A549 (cell line): ENCODE data around the gene C17orf113. TPM values are rescaled to one million over a fixed set of nuclear protein-coding genes. Genes with fewer than 3 reads are reported as not detected.
"Not testable (repeated sequence)": the region's sequence is repeated elsewhere in the genome, so short reads cannot be mapped to it uniquely, and the experiment has no call there.

Experiments used
- ATAC-seq, 2 experiments: fragments of 200-7000 bp in 1 of 2; fragments of >200 bp in 1 of 2; cut with Nextera tagmentation in 1 of 2; cut with Tn5 transposase in 1 of 2; 3 replicates each; pipeline versions ENCODE4 v1.8.0 to v1.9.1; 2018 to 2020; ENCODE audit warnings: mild to moderate bottlenecking in 1 of 2, moderate library complexity in 1 of 2
- CTCF ChIA-PET: fragments of 300-600 bp; sonication (Branson Sonifier 250); formaldehyde crosslinking; extraction: SDS; loops from one replicate; lab custom pipeline; 2021; ENCODE audit warnings: antibody characterized with exemption, inconsistent platforms; lab: Yijun Ruan, JAX
- POLR2A ChIA-PET: fragments of 350-600 bp; formaldehyde crosslinking; extraction: SDS; loops from one replicate; lab custom pipeline; 2021; ENCODE audit warnings: antibody characterized with exemption, inconsistent platforms; lab: Yijun Ruan, JAX
- DNase-seq, 2 experiments: peaks; one replicate each; pipeline versions ENCODE4 v3.0.0 to v3.0.0-alpha.2; 2011 to 2016; ENCODE audit warnings: low read depth in 1 of 2, low spot score in 1 of 2
- FAIRE-seq: peaks from 2 replicates; lab custom pipeline; 2011; peaks lifted over from hg19 to GRCh38; lab: Jason Lieb, UNC
- H3K27ac ChIP-seq, 2 experiments: fragments of >200 bp; sonication (Bioruptor Twin); formaldehyde crosslinking; 3 replicates each; pipeline ENCODE4 v1.5.1; 2016 to 2017
- H3K4me1 ChIP-seq: fragments of >200 bp; sonication (Bioruptor Twin); formaldehyde crosslinking; 3 replicates; pipeline ENCODE4 v1.6.1; 2016
- H3K4me2 ChIP-seq: fragments of >200 bp; sonication (Bioruptor Twin); formaldehyde crosslinking; 3 replicates; pipeline ENCODE4 v1.6.1; 2016
- H3K4me3 ChIP-seq: fragments of >200 bp; sonication (Bioruptor Twin); formaldehyde crosslinking; 3 replicates; pipeline ENCODE4 v1.5.1; 2016
- H3K9me3 ChIP-seq: fragments of >200 bp; sonication (Bioruptor Twin); formaldehyde crosslinking; 3 replicates; pipeline ENCODE4 v1.6.1; 2016
- CEBPB ChIP-seq, 2 experiments: fragments of >200 bp in 1 of 2; sonication (Bioruptor Twin) in 1 of 2; formaldehyde crosslinking in 1 of 2; IDR thresholded peaks; 2 replicates each; pipeline ENCODE4 v1.6.1; 2012 to 2016
- FOSL2 ChIP-seq, 2 experiments: fragments of 450-650 bp in 1 of 2; fragments of >200 bp in 1 of 2; sonication (Bioruptor Twin) in 1 of 2; formaldehyde crosslinking; IDR thresholded peaks; 2 replicates each; pipeline versions ENCODE4 v1.5.0 to v1.6.1; 2016 to 2020; ENCODE audit warnings: mild to moderate bottlenecking in 1 of 2, moderate library complexity in 1 of 2
- HOXB13 ChIP-seq: fragments of 250-450 bp; sonication (Bioruptor Pico); IDR thresholded peaks from 2 replicates; pipeline ENCODE4 v1.5.0; 2020; ENCODE audit warnings: low read depth, mild to moderate bottlenecking, moderate library complexity
- HOXB5 ChIP-seq: fragments of 250-450 bp; sonication (Bioruptor Pico); IDR thresholded peaks from 2 replicates; pipeline ENCODE4 v1.5.0; 2020; ENCODE audit warnings: mild to moderate bottlenecking, moderate library complexity
- KDM1A ChIP-seq: fragments of 200-600 bp; sonication (generic); IDR thresholded peaks from 2 replicates; pipeline ENCODE4 v1.6.1; 2016; ENCODE audit warnings: low read depth, mild to moderate bottlenecking
- MAFK ChIP-seq: fragments of 450-650 bp; IDR thresholded peaks from 2 replicates; pipeline ENCODE4 v1.6.1; 2014; ENCODE audit not compliant: partially characterized antibody
- RAD21 ChIP-seq, 2 experiments: fragments of >200 bp in 1 of 2; sonication (Bioruptor Twin) in 1 of 2; formaldehyde crosslinking in 1 of 2; IDR thresholded peaks in 1 of 2; conservative IDR thresholded peaks in 1 of 2; 2 replicates in 1 of 2; 3 replicates in 1 of 2; pipeline ENCODE4 v1.6.1; 2012 to 2018; ENCODE audit warnings: inconsistent platforms in 1 of 2
- RNF2 ChIP-seq: fragments of 200-600 bp; sonication (generic); IDR thresholded peaks from 2 replicates; pipeline ENCODE4 v1.6.1; 2016; ENCODE audit warnings: low read depth, mild to moderate bottlenecking, antibody characterized with exemption, moderate library complexity, borderline replicate concordance
- SMC3 ChIP-seq: fragments of >200 bp; sonication (Bioruptor Twin); formaldehyde crosslinking; IDR thresholded peaks from 3 replicates; pipeline ENCODE4 v1.6.1; 2018; ENCODE audit warnings: inconsistent platforms
- ZFP36 ChIP-seq: fragments of 450-650 bp; IDR thresholded peaks from 2 replicates; pipeline ENCODE4 v1.6.1; 2014; ENCODE audit warnings: borderline replicate concordance; ENCODE audit not compliant: partially characterized antibody
- WGBS: methylation state at CpG from one replicate; pipeline ENCODE4 v1.1.6; 2017; ENCODE audit errors: missing lambda C conversion rate; 5-methylcytosine and 5-hydroxymethylcytosine counted together
- polyA plus RNA-seq, 4 experiments: library from polyadenylated mRNA; depleted of rRNA in 3 of 4; stranded (reverse); fragments of >200 nt; fragmentation: RNase III in 1 of 4; extraction: RNeasy Plus Mini Kit Qiagen cat#74134 plus additional on column Dnase treatment in 1 of 4; gene quantifications; 2 replicates in 3 of 4; 3 replicates in 1 of 4; pipeline ENCODE4 v1.2.3, GENCODE V29; 2011 to 2017
- TF ChIP-seq, protein P1 (sequence below): fragments of 150-350 bp; IDR thresholded peaks from 2 replicates; pipeline ENCODE4 v1.6.1; 2014; ENCODE audit warnings: low read depth, mild to moderate bottlenecking, low read length
- TF ChIP-seq, protein P2 (sequence below): fragments of >200 bp; sonication (Bioruptor Twin); formaldehyde crosslinking; IDR thresholded peaks from 2 replicates; pipeline ENCODE4 v1.6.1; 2016
- TF ChIP-seq, protein P3 (sequence below): fragments of >200 bp; sonication (Bioruptor Twin); formaldehyde crosslinking; IDR thresholded peaks from 3 replicates; pipeline ENCODE4 v1.5.1; 2016
- TF ChIP-seq, protein P4 (sequence below): fragments of 200-600 bp; sonication (generic); IDR thresholded peaks from 2 replicates; pipeline ENCODE4 v1.6.1; 2016; ENCODE audit warnings: antibody characterized with exemption, mild to moderate bottlenecking, moderate library complexity

Gene C17orf113
- polyA plus RNA-seq, 2 of the 4 experiments (the other 2 are of a cell fraction): 0.67 to 1.0 TPM

DNA sequence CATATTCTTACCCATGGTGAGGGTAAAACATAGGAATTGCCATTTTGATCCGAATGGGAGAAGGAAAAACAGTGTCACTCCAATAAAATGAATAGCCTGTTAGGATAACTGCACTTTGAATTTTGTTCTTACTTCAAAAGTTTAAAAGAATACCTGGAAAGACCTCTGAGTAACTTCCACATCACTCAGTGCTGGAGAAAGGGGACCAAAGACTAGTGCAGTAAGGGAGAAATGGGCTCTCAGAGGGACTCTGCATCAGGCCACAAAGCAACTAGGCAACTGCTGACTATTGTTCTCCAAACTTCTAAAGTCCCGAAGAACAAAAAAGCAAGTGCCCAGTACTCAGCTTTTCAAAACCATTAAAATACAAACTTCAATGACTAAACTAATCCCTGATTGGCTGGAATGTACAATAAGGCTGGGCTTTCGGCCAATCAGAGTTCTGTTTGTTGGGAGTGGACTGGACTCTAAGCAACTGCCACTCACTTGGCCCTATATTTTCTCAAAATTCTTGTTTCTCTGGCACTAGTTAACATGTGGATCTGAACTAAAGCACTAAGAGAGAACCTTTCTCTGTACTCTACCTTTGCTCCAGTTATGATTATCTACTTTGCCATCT is 39.4 kb downstream of the C17orf113 start (continued):
- TF ChIP-seq, protein P1, sequence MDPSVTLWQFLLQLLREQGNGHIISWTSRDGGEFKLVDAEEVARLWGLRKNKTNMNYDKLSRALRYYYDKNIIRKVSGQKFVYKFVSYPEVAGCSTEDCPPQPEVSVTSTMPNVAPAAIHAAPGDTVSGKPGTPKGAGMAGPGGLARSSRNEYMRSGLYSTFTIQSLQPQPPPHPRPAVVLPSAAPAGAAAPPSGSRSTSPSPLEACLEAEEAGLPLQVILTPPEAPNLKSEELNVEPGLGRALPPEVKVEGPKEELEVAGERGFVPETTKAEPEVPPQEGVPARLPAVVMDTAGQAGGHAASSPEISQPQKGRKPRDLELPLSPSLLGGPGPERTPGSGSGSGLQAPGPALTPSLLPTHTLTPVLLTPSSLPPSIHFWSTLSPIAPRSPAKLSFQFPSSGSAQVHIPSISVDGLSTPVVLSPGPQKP: no peak
- TF ChIP-seq SMC3 (no peak), HOXB13 (CRISPR knock-in tag) (no peak), KDM1A (no peak), ZFP36 (no peak)

DNA sequence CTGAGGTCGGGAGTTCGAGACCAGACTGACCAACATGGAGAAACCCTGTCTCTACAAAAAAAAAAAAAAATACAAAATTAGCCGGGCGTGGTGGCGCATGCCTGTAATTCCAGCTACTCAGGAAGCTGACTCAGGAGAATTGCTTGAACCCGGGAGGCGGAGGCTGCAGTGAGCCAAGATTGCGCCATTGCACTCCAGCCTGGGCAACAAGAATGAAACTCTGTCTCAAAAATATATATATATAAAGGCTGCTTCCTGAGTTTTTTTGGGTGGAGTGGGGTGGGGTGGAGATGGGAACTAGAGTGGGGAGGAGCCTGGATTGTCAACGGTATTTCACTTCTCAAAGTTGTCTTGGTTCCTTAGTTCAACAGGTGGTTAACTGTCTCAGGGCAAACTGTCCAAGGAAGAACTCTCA is 40.1 kb downstream of the C17orf113 start:
- H3K27ac ChIP-seq: peak overlapping the region in 1 of 2 experiments; percentile 23; a peak in 2 of 6 replicates
- TF ChIP-seq CEBPB (IDR thresholded peaks at IDR 0.05) (peak in 1 of 2 experiments; percentile 41; a peak in 1 of 4 replicates), MAFK (peak; percentile 36)
- TF ChIP-seq, all 56 proteins: peak for 2; not testable (repeated sequence) for 54
- Histone ChIP-seq H3K4me2 (peak overlapping the region; percentile 17), H3K4me1 (peaks cover 35% of the 10 kb centered on the region)
- POLR2A ChIA-PET, DNase-seq, H3K4me3 ChIP-seq, ATAC-seq, FAIRE-seq, H3K9me3 ChIP-seq: not testable (repeated sequence)
- CTCF ChIA-PET: interaction anchor here (1.4 to 1.9 kb wide), 2 partner anchors 10 to 51 kb away, joined by 3 to 13 read pairs; partner anchors contain the start of gene NKIRAS2
- WGBS: 61% methylated on average over 9 of the region's 9 CpGs

DNA sequence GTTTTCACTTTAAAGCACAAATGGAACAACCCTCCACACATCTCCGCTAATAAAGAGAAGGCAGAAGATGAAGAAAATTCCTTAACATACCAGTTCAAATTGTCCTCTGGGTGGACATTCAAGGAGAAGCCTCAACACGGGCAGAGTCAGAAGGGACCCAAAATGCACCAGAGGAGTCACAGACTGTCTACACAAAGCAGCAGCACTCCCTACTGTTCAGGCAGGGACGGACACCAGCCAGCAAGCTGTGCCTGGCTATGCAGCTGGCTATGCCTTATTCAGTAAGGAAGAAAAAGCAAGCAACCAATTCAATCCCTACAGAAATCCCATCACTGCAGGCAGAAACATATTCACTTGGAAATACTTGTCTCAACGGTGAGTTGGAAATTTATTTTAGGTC is 41.2 kb downstream of the C17orf113 start:
- CTCF ChIA-PET: interaction anchor here (0.6 to 1.9 kb wide), 11 partner anchors 11 to 92 kb away, joined by 3 to 13 read pairs (median 3); partner anchors contain the start of gene NKIRAS2
- Histone ChIP-seq H3K4me1 (peaks cover 43% of the 10 kb centered on the region), H3K4me3 (no peak overlapping the region), H3K27ac (no peak overlapping the region), H3K9me3 (no peaks in the 10 kb centered on the region), H3K4me2 (no peak overlapping the region)
- no peak for TF ChIP-seq RNF2
- TF ChIP-seq FOSL2 (IDR thresholded peaks at IDR 0.05): no peak
- no peak for TF ChIP-seq FOSL2 (CRISPR knock-in tag; IDR thresholded peaks at IDR 0.05)
- TF ChIP-seq SMC3: no peak
- TF ChIP-seq, protein P2, sequence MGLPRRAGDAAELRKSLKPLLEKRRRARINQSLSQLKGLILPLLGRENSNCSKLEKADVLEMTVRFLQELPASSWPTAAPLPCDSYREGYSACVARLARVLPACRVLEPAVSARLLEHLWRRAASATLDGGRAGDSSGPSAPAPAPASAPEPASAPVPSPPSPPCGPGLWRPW: no peak
- TF ChIP-seq, protein P3, sequence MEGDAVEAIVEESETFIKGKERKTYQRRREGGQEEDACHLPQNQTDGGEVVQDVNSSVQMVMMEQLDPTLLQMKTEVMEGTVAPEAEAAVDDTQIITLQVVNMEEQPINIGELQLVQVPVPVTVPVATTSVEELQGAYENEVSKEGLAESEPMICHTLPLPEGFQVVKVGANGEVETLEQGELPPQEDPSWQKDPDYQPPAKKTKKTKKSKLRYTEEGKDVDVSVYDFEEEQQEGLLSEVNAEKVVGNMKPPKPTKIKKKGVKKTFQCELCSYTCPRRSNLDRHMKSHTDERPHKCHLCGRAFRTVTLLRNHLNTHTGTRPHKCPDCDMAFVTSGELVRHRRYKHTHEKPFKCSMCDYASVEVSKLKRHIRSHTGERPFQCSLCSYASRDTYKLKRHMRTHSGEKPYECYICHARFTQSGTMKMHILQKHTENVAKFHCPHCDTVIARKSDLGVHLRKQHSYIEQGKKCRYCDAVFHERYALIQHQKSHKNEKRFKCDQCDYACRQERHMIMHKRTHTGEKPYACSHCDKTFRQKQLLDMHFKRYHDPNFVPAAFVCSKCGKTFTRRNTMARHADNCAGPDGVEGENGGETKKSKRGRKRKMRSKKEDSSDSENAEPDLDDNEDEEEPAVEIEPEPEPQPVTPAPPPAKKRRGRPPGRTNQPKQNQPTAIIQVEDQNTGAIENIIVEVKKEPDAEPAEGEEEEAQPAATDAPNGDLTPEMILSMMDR: peak; percentile 11; the same call in 1 of the 3 replicates
- TF ChIP-seq HOXB5: no peak
- no peak for TF ChIP-seq CEBPB (IDR thresholded peaks at IDR 0.05)
- TF ChIP-seq RAD21 (conservative IDR thresholded peaks at IDR 0.05 in 1 of 2, IDR thresholded peaks at IDR 0.05 in 1 of 2): peak in 1 of 2 experiments; percentile 41; a peak in 3 of 5 replicates
- TF ChIP-seq, protein P4, sequence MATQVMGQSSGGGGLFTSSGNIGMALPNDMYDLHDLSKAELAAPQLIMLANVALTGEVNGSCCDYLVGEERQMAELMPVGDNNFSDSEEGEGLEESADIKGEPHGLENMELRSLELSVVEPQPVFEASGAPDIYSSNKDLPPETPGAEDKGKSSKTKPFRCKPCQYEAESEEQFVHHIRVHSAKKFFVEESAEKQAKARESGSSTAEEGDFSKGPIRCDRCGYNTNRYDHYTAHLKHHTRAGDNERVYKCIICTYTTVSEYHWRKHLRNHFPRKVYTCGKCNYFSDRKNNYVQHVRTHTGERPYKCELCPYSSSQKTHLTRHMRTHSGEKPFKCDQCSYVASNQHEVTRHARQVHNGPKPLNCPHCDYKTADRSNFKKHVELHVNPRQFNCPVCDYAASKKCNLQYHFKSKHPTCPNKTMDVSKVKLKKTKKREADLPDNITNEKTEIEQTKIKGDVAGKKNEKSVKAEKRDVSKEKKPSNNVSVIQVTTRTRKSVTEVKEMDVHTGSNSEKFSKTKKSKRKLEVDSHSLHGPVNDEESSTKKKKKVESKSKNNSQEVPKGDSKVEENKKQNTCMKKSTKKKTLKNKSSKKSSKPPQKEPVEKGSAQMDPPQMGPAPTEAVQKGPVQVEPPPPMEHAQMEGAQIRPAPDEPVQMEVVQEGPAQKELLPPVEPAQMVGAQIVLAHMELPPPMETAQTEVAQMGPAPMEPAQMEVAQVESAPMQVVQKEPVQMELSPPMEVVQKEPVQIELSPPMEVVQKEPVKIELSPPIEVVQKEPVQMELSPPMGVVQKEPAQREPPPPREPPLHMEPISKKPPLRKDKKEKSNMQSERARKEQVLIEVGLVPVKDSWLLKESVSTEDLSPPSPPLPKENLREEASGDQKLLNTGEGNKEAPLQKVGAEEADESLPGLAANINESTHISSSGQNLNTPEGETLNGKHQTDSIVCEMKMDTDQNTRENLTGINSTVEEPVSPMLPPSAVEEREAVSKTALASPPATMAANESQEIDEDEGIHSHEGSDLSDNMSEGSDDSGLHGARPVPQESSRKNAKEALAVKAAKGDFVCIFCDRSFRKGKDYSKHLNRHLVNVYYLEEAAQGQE: no peak
- POLR2A ChIA-PET: interaction anchor here (0.9 to 1.6 kb wide), 3 partner anchors 9 to 43 kb away, joined by 3 to 5 read pairs (median 3); partner anchors contain the start of genes CNP, DNAJC7 and NKIRAS2
- ATAC-seq (peak; percentile 78 to 82; a peak in 5 of 6 replicates), DNase-seq (peak in 1 of 2 experiments; percentile 51), FAIRE-seq (no peak)
- WGBS: 86% methylated on average over 4 of the region's 4 CpGs
